GM21723 (cell line): ENCODE results near the gene CIROP.

Source experiments
- ATAC-seq: cut with Tn5 transposase; IDR thresholded peaks from one replicate; pipeline ENCODE4 v1.9.1; 2021; ENCODE audit warnings: mild to moderate bottlenecking, moderate library complexity; ENCODE audit not compliant: unreplicated experiment

CIROP gene

DNA sequence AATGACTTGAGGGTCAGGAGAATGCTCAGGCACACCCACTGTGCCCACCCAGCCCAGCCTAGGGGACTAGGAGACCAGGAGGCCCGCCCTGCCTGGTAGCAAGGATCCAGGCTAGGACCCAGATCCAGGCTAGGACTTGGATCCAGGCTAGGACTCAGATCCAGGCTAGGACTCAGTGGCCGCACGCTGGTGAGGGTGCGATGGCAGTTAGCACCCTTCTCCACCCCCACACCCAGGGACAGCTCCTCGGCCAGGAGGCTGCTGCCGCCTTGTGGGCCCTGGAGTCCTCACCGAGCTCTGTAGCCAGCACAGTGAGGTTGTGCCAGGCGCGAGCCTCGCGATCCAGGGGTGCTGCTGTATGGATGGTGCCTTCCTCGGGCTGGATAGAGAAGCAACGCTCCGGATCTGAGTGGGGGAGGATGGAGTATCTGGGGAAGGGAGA is 52.6 kb downstream of the CIROP start:
- ATAC-seq: no peak

DNA sequence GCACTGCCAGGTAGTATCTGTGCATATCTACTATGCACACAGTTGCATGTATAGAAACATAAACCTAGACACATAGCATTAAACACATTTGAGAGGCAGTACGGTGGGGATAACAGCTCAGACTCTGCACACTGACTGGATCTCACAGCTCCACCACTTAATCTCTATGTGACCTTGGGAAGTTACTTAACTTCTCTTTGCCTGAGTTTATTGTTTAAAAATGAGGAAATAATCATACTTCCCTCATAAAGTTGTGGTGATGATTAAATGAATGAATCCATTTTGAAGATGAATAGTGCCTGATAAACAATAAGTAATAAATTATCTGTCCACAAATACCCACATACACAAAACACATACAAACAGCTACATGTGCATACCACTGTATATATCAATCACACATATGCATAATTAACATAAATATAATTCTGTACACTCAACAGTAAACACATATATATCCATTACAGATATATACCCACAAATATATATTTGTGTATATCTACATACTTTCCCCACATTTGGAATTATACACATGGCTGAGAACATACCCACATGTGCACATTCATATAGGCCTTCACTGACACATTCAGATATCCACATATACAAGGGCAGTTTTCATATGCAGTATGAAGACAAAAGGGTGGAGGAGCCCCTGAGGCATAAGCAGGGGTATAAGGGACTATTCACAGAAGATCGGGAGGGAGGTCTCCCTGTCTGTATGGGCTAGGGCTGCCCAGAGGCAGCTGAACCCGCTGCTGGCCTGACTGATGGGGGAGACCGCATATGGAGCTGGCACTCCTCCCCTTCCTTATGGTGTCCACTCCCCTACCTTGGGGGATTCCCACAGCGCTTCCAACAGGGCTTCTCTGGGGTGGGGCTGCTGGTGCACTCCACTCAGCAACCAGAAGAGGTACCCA is 53.4 kb downstream of the CIROP start:
- ATAC-seq: no peak
